Medulla oblongata (tissue), 1 donor: ENCODE data around the gene P3H2.
"Not testable (repeated sequence)": the region's sequence is repeated elsewhere in the genome, so short reads cannot be mapped to it uniquely, and the experiment has no call there.

Experiments used
- DNase-seq: peaks from one replicate; pipeline ENCODE4 v3.0.0-alpha.2; 2015; ENCODE audit errors: extremely low spot score

P3H2 gene

GRCh38 chr3:190086191-190086590 is 34.5 kb downstream of the P3H2 start:
- DNase-seq = no peak

GRCh38 chr3:190084983-190085382 is 35.7 kb downstream of the P3H2 start:
- DNase-seq = no peak

GRCh38 chr3:190083635-190084034 is 37.1 kb downstream of the P3H2 start:
- DNase-seq = no peak

GRCh38 chr3:190081389-190081788 is 39.3 kb downstream of the P3H2 start:
- DNase-seq = peak; percentile 88

- not testable (repeated sequence) for DNase-seq
These were observed 41.5 kb downstream of the P3H2 start for GRCh38 chr3:190079173-190079572.

GRCh38 chr3:190077395-190078045 is 43.2 kb downstream of the P3H2 start:
- DNase-seq = no peak

GRCh38 chr3:190076601-190077394 is 43.9 kb downstream of the P3H2 start:
- peak; percentile 54 for DNase-seq

GRCh38 chr3:190076136-190076535 is 44.6 kb downstream of the P3H2 start:
- peak; percentile 60 for DNase-seq

- no peak for DNase-seq
These were observed 45.9 kb downstream of the P3H2 start for GRCh38 chr3:190074817-190075216.

- DNase-seq = no peak
These were observed 47.3 kb downstream of the P3H2 start for GRCh38 chr3:190073264-190074008.

GRCh38 chr3:190072856-190073255 is 47.8 kb downstream of the P3H2 start:
- no peak for DNase-seq

GRCh38 chr3:190071921-190072320 is 48.8 kb downstream of the P3H2 start:
- not testable (repeated sequence) for DNase-seq

- DNase-seq = no peak
These were observed 49.9 kb downstream of the P3H2 start for GRCh38 chr3:190070622-190071347.

GRCh38 chr3:190065204-190065603 is 55.5 kb downstream of the P3H2 start:
- no peak for DNase-seq

- no peak for DNase-seq
These were observed 56.0 kb downstream of the P3H2 start for GRCh38 chr3:190064659-190065058.

GRCh38 chr3:190064112-190064511 is 56.6 kb downstream of the P3H2 start:
- no peak for DNase-seq

- no peak for DNase-seq
These were observed 57.2 kb downstream of the P3H2 start for GRCh38 chr3:190063490-190063889.

- DNase-seq = no peak
These were observed 60.4 kb downstream of the P3H2 start for GRCh38 chr3:190060192-190060775.

GRCh38 chr3:190059242-190059590 is 61.5 kb downstream of the P3H2 start:
- DNase-seq = peak; percentile 62

- DNase-seq = peak; percentile 77
These were observed 62.0 kb downstream of the P3H2 start for GRCh38 chr3:190058521-190059241.

GRCh38 chr3:190056742-190057141 is 64.0 kb downstream of the P3H2 start:
- peak; percentile 64 for DNase-seq
